GM12873 (cell line): Measurements from ENCODE around the gene AKT1S1.

Experiments
- TF ChIP-seq, protein P1 (sequence below): IDR thresholded peaks from 2 replicates; pipeline ENCODE4 v1.5.1; 2012; ENCODE audit warnings: low read depth, mild to moderate bottlenecking, moderate library complexity, low read length, control low read depth; ENCODE audit not compliant: insufficient read depth; ENCODE audit errors: missing control alignments

Gene AKT1S1

DNA sequence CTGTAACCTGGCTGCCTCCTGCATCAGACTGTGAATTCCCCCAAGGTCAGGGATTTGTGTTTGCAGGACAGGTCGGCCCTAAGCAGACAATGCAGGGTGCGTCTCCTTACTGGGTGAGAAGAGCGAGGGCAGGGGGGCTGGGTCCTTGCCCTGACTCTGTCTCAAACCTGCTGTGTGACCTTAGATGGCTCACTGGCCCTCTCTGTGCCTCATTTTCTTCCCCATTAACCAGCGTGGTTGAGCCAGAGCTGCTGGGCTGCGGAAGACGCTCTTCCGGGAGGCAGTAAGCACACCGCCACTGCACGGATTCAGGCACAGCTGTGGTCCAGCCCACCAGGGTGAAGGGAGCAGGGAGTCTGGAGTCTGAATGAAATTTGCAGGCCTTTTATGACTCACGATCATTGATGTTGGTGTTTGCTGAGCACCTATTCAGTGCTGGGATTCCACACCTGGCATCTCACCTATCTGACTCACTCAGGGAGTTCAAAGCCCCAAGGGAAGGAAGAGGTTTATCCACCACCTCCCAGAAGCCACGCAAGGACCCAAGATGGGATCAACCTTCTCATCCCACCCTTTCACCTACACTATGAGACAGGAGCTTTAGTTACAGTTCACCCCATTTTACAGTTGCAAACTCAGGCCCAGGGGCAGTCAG, 2.5 kb downstream of the AKT1S1 start:
- TF ChIP-seq, protein P1, sequence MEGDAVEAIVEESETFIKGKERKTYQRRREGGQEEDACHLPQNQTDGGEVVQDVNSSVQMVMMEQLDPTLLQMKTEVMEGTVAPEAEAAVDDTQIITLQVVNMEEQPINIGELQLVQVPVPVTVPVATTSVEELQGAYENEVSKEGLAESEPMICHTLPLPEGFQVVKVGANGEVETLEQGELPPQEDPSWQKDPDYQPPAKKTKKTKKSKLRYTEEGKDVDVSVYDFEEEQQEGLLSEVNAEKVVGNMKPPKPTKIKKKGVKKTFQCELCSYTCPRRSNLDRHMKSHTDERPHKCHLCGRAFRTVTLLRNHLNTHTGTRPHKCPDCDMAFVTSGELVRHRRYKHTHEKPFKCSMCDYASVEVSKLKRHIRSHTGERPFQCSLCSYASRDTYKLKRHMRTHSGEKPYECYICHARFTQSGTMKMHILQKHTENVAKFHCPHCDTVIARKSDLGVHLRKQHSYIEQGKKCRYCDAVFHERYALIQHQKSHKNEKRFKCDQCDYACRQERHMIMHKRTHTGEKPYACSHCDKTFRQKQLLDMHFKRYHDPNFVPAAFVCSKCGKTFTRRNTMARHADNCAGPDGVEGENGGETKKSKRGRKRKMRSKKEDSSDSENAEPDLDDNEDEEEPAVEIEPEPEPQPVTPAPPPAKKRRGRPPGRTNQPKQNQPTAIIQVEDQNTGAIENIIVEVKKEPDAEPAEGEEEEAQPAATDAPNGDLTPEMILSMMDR: no peak

DNA sequence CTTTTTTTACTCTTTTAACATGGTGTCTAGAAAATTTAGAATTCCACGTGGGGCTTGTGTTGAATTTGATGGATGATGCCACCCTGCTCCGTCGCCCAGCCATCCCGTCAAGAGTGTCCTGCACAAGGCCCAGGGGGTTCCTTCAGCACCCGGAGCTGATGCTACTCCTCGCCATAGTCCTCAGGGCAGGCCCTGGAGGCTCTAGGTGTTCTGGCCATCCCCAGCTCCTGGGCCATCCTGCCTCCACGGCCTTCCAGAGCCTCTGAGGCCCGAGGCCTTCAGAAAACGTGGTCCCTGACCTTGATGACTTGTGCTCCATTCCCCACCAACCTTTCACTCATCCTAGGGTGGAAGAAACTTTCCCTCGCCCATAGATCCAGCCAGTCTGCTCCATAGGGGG, 3.3 kb downstream of the AKT1S1 start:
- TF ChIP-seq, protein P1: no peak

DNA sequence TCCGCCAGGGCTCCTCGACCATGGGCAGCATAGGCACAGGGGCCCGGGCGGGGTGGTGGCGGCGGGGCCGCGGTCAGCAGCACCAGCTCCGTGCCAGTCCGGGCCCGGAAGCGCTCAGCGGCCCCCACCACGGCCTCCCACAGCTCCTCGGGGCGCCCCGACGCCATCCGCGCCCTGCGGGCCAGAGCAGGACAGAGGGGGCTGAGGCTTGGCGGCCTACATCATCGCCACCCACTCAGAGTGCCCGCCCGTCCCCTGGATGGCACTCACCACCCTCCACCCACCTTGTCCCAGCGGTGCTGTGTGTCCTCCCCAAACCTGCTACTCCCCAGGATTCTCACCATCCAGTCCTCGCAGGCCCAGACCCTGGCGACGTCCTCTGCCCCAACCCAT, 4.0 kb downstream of the AKT1S1 start:
- TF ChIP-seq, protein P1: no peak

DNA sequence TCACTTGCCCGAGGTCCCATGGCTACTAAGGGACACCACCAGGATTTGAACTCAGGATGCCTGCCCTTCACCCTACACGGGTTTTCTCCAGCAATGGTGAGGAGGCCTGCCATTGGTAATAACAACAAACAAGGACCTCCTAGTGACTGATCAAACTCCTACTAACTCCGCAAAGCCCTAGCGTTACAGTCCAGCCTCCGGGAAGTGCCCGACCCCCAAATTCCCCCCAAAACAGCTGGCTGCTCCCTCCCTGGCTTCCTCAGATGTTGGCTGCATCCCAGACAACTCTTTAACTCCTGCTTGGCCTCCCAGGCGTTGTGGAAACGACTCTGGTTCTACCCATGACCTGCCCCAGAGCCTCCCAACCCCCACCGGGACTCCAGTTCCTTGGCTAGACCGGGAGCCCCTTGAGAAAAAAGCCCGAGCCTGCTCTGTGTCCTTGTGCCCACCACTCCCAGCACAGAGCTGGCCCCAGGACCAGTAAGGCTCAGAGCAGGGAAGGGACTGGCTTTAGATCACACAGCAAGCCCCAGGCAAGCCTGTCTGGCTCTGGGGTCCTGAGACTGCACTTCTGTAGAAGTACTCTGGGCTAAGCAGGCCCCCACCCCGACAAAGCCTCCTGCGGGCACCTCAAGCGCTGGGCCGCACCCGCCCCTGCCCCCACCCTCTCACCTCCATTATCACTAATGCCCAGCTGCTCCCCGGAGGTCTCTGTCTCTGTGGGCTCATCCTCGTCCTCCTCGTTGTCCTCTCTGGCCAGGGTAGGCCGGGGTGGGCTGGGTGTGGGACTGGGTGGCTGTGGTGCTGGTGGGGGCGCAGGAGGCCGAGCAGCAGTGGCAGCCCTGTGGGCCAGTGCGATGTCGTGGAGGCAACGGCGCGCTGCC, 4.7 kb downstream of the AKT1S1 start:
- TF ChIP-seq, protein P1: no peak

- TF ChIP-seq, protein P1: no peak
Measured at GRCh38 chr19:49871349-49871985, 5.7 kb downstream of the AKT1S1 start.

DNA sequence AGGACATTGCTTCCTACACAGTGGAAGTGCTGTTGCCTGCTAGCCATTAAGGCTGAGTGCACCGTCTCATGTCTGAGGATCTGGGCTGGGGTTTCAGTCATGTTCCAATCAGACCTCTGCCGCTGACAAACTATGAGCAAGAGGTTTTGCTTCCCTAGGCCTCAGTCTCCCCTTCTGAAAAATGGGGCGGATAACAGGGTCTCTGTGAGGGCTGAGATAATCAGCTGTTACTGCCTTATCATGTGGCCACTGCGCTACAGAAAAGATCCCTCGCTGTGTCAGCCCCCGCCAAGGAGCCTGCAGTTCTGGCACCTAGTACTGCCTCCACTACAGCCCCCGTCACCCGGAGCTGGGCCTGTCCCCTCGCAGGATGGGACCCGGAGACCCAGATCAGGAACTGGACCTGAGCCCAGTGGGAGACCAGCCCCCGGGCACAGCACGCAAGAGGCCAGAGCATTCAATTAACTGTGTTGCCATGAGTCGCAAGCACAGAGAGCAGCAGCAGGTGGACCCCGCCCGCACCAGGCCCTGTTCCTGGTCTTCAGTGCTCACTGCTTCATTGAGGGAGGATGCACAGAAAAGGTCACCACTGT, 6.8 kb downstream of the AKT1S1 start:
- TF ChIP-seq, protein P1: no peak
